GM23338 (cell line): Measurements from ENCODE around the gene XG. TPM values are rescaled to one million over a fixed set of nuclear protein-coding genes. Genes with fewer than 3 reads are reported as not detected.
"Not testable (repeated sequence)": the region's sequence is repeated elsewhere in the genome, so short reads cannot be mapped to it uniquely, and the experiment has no call there.

Experiments
- ATAC-seq: fragments of 200-7000 bp; cut with Tn5 transposase; 3 replicates; pipeline ENCODE4 v1.9.1; 2020
- DNase-seq: peaks from one replicate; pipeline ENCODE4 v3.0.0-alpha.2; 2015; ENCODE audit warnings: low spot score
- H2AFZ ChIP-seq: fragments of 200-600 bp; sonication (generic); 2 replicates; pipeline ENCODE4 v1.8.0; 2016; ENCODE audit warnings: antibody characterized with exemption, mild to moderate bottlenecking, moderate library complexity
- H3F3A ChIP-seq: fragments of 200-600 bp; sonication (generic); replicated peaks from 2 replicates; pipeline ENCODE4 v1.8.0; 2017; ENCODE audit warnings: antibody characterized with exemption, mixed run types, low read depth
- H3K27ac ChIP-seq: fragments of 200-600 bp; sonication (generic); 2 replicates; pipeline ENCODE4 v1.6.1; 2016; ENCODE audit warnings: low read depth
- H3K27me3 ChIP-seq: fragments of 200-600 bp; sonication (generic); 2 replicates; pipeline ENCODE4 v1.8.0; 2016; ENCODE audit warnings: mild to moderate bottlenecking, mixed run types, moderate library complexity; ENCODE audit not compliant: insufficient read depth
- H3K36me3 ChIP-seq: fragments of 200-600 bp; sonication (generic); 2 replicates; pipeline ENCODE4 v1.8.0; 2016; ENCODE audit warnings: mild to moderate bottlenecking; ENCODE audit not compliant: insufficient read depth
- H3K4me1 ChIP-seq: fragments of 200-600 bp; sonication (generic); 2 replicates; pipeline ENCODE4 v1.8.0; 2016; ENCODE audit warnings: mild to moderate bottlenecking, moderate library complexity; ENCODE audit not compliant: insufficient read depth
- H3K4me2 ChIP-seq: fragments of 200-600 bp; sonication (generic); 2 replicates; pipeline ENCODE4 v1.7.1; 2017; ENCODE audit warnings: mixed run types
- H3K4me3 ChIP-seq: fragments of 200-600 bp; sonication (generic); 2 replicates; pipeline ENCODE4 v1.6.1; 2016; ENCODE audit warnings: mixed run types
- H3K79me2 ChIP-seq: fragments of 200-600 bp; sonication (generic); replicated peaks from 2 replicates; pipeline ENCODE4 v1.8.0; 2017; ENCODE audit warnings: mild to moderate bottlenecking; ENCODE audit not compliant: insufficient read depth
- H3K9me2 ChIP-seq: fragments of 200-600 bp; sonication (generic); 2 replicates; pipeline ENCODE4 v1.8.0; 2017; ENCODE audit not compliant: insufficient read depth
- H4K20me1 ChIP-seq: fragments of 200-600 bp; sonication (generic); replicated peaks from 2 replicates; pipeline ENCODE4 v1.8.0; 2017; ENCODE audit warnings: mild to moderate bottlenecking; ENCODE audit not compliant: insufficient read depth
- H3K27ac Mint-ChIP-seq: 2 replicates; pipeline ENCODE4 v1.8.0; 2020; ENCODE audit warnings: inconsistent platforms, mild to moderate bottlenecking, moderate library complexity, mixed read lengths
- H3K27me3 Mint-ChIP-seq: 3 replicates; pipeline ENCODE4 v1.8.0; 2022; ENCODE audit warnings: low read depth, mild to moderate bottlenecking, moderate library complexity, mixed read lengths, inconsistent platforms; ENCODE audit not compliant: insufficient read depth, poor library complexity
- H3K36me3 Mint-ChIP-seq: 3 replicates; pipeline ENCODE4 v1.8.0; 2021; ENCODE audit warnings: low read depth, mild to moderate bottlenecking, inconsistent platforms, moderate library complexity, mixed read lengths
- H3K4me1 Mint-ChIP-seq: 3 replicates; pipeline ENCODE4 v1.8.0; 2020; ENCODE audit warnings: mild to moderate bottlenecking, inconsistent platforms, mixed read lengths
- H3K4me3 Mint-ChIP-seq: 3 replicates; pipeline ENCODE4 v1.8.0; 2021; ENCODE audit warnings: moderate library complexity, mild to moderate bottlenecking, inconsistent platforms, mixed read lengths
- H3K9me3 Mint-ChIP-seq: 3 replicates; pipeline ENCODE4 v1.8.0; 2020; ENCODE audit warnings: moderate library complexity, mild to moderate bottlenecking, inconsistent platforms, mixed read lengths
- polyA plus RNA-seq: library from polyadenylated mRNA; unstranded; fragments of >200 nt; fragmentation: Nextera tagmentation; extraction: Ambion mirVana; gene quantifications from 2 replicates; pipeline ENCODE4 v1.2.1, GENCODE V29; 2016
- total RNA-seq: library from RNA; depleted of rRNA; stranded (reverse); fragments of >200 nt; shearing (Covaris generic); gene quantifications from 2 replicates; pipeline ENCODE4 v1.2.3, GENCODE V29; 2014
- TF ChIP-seq, protein P1 (sequence below): fragments of 250-450 bp; sonication (Bioruptor Pico); IDR thresholded peaks from 2 replicates; pipeline ENCODE4 v1.5.0; 2020; ENCODE audit warnings: mild to moderate bottlenecking, moderate library complexity

The XG gene
- total and polyA plus RNA-seq, 2 experiments from 2014 or later = 0.28 to 0.60 TPM

- H3K4me2 ChIP-seq = not testable (repeated sequence)
Measured at GRCh38 chrX:2752441-2752840, 601 bp downstream of the XG start.

GRCh38 chrX:2755163-2755715, 3.4 kb downstream of the XG start:
- not testable (repeated sequence) for H3K9me3 Mint-ChIP-seq, H3K4me1 ChIP-seq, H3K36me3 ChIP-seq, H3K4me1 Mint-ChIP-seq, H3F3A ChIP-seq, H3K27me3 ChIP-seq, H2AFZ ChIP-seq, H3K36me3 Mint-ChIP-seq, H3K27ac ChIP-seq, H3K27ac Mint-ChIP-seq, H3K4me3 Mint-ChIP-seq, ATAC-seq, H3K27me3 Mint-ChIP-seq, H4K20me1 ChIP-seq, H3K9me2 ChIP-seq, DNase-seq, H3K4me3 ChIP-seq, H3K79me2 ChIP-seq
- TF ChIP-seq, protein P1, sequence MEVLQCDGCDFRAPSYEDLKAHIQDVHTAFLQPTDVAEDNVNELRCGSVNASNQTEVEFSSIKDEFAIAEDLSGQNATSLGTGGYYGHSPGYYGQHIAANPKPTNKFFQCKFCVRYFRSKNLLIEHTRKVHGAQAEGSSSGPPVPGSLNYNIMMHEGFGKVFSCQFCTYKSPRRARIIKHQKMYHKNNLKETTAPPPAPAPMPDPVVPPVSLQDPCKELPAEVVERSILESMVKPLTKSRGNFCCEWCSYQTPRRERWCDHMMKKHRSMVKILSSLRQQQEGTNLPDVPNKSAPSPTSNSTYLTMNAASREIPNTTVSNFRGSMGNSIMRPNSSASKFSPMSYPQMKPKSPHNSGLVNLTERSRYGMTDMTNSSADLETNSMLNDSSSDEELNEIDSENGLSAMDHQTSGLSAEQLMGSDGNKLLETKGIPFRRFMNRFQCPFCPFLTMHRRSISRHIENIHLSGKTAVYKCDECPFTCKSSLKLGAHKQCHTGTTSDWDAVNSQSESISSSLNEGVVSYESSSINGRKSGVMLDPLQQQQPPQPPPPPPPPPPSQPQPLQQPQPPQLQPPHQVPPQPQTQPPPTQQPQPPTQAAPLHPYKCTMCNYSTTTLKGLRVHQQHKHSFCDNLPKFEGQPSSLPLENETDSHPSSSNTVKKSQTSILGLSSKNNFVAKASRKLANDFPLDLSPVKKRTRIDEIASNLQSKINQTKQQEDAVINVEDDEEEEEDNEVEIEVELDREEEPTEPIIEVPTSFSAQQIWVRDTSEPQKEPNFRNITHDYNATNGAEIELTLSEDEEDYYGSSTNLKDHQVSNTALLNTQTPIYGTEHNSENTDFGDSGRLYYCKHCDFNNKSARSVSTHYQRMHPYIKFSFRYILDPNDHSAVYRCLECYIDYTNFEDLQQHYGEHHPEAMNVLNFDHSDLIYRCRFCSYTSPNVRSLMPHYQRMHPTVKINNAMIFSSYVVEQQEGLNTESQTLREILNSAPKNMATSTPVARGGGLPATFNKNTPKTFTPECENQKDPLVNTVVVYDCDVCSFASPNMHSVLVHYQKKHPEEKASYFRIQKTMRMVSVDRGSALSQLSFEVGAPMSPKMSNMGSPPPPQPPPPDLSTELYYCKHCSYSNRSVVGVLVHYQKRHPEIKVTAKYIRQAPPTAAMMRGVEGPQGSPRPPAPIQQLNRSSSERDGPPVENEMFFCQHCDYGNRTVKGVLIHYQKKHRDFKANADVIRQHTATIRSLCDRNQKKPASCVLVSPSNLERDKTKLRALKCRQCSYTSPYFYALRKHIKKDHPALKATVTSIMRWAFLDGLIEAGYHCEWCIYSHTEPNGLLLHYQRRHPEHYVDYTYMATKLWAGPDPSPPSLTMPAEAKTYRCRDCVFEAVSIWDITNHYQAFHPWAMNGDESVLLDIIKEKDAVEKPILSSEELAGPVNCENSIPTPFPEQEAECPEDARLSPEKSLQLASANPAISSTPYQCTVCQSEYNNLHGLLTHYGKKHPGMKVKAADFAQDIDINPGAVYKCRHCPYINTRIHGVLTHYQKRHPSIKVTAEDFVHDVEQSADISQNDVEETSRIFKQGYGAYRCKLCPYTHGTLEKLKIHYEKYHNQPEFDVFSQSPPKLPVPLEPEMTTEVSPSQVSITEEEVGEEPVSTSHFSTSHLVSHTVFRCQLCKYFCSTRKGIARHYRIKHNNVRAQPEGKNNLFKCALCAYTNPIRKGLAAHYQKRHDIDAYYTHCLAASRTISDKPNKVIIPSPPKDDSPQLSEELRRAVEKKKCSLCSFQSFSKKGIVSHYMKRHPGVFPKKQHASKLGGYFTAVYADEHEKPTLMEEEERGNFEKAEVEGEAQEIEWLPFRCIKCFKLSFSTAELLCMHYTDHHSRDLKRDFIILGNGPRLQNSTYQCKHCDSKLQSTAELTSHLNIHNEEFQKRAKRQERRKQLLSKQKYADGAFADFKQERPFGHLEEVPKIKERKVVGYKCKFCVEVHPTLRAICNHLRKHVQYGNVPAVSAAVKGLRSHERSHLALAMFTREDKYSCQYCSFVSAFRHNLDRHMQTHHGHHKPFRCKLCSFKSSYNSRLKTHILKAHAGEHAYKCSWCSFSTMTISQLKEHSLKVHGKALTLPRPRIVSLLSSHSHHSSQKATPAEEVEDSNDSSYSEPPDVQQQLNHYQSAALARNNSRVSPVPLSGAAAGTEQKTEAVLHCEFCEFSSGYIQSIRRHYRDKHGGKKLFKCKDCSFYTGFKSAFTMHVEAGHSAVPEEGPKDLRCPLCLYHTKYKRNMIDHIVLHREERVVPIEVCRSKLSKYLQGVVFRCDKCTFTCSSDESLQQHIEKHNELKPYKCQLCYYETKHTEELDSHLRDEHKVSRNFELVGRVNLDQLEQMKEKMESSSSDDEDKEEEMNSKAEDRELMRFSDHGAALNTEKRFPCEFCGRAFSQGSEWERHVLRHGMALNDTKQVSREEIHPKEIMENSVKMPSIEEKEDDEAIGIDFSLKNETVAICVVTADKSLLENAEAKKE (CRISPR knock-in tag) = 0 out of 2 replicates have a peak, but pooled peaks have one; percentile 11
- H3K4me2 ChIP-seq = peak overlapping the region; percentile 18

More at GRCh38 chrX:2752441-2752840, 601 bp downstream of the XG start:
- not testable (repeated sequence) for H3K79me2 ChIP-seq, H3K36me3 Mint-ChIP-seq, H4K20me1 ChIP-seq, H3K4me1 ChIP-seq, ATAC-seq, H3K9me2 ChIP-seq, H3F3A ChIP-seq, H3K27ac Mint-ChIP-seq, H3K36me3 ChIP-seq, H3K4me3 Mint-ChIP-seq, H2AFZ ChIP-seq, DNase-seq, H3K4me3 ChIP-seq, H3K4me1 Mint-ChIP-seq, H3K27me3 Mint-ChIP-seq, H3K27me3 ChIP-seq, H3K9me3 Mint-ChIP-seq, H3K27ac ChIP-seq
